GM19023 (cell line): ENCODE data around the gene EDN2.

Experiments
- ATAC-seq: cut with Tn5 transposase; IDR thresholded peaks from one replicate; pipeline ENCODE4 v1.9.1; 2021; ENCODE audit warnings: mild to moderate bottlenecking, moderate library complexity; ENCODE audit not compliant: unreplicated experiment

EDN2 gene

DNA sequence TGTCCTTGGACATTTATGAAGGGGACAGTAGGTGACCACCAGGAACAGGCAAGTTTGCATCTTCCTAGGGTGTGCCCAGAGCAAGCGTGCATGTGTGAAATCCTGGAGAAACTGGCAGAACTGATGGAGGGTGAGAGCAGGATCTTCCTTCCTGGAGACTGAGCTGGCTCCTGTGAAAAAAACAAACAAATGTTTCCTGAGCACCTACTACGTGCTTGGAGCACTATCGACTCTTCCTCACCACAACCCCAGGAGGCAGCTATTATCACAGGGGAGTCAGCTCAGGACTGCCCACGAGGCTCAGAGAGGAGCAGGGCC, 1.5 kb upstream of the EDN2 start:
- no peak for ATAC-seq

DNA sequence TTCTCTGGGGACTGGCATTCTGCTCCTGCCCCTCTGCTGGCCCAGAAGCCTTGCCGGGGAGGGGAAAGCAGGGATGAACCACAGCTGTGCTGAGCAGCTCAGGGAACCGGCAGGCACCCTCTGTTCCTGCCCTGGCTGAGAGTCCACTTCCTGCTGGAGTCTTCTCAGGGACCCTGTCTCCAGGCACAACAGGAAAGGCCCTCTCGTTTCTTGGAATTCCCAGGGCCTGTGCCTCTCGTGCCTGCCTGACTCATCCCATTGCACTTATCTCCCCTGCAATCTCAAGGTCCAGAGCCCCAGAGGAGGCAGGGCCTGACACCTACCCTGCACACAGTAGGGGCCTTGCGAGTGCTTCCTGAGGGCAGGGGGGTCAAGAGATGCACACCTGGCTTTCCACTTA, 1.1 kb upstream of the EDN2 start:
- ATAC-seq: no peak

DNA sequence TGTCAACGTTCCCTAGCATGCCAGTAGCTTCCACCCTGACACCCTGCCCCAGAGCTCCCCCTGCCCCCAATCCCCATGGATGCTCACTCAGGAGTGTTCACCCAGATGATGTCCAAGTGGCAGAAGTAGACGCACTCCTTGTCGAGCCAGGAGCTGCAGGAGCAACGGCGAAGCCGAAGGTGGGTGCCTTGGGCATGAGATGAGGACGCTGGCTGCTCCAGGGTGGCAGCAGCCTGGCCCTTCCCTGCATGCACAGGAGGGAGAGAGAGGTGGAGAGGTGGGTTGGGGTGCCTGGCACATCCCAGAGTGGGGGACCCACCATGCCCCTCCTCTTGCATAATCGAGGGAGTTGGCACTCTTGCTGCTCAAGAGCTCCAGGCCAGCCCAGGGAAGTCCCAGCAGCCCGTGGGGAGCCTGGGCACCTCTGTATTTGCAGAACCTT, 502 bp downstream of the EDN2 start:
- ATAC-seq: no peak

DNA sequence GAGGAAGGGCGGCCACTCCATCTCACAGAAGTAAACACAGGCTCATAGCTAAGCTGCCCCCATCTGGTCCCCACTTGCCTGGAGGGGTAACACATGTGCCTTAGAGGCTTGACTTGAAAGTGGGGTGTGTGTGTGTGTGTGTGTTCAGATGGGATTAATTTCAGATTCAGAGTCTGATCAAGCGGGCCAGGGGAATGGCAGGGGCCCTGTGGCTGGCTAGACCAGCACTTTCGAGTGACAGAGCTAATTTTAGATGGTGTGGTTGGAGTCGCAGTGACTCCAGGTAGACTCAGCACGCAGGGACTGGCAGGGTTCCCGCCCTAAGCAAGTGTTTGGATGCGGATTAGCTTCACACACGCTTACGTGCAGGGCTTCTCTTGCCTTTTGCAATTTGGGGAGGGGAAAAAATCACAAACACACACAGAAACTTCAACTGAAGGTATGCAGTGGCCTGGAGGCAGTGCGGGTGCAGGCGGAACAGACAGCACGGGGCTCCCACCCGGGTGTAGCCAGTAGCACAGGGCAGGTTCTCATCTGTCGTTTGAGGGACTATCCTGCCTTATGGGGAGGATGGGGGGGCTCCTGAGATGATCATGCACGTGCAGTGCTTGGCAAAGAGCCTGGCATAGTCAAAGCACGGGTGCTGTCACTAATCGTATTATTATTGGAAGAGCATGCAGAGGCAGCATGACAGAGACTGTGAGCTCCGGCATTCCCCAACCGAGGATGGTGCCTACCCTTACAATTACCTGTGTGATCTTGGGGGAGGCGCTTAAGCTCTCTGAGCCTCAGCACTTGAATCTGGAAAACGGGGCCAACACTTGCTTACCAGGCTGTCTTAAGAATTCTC, 1.3 kb downstream of the EDN2 start:
- no peak for ATAC-seq

DNA sequence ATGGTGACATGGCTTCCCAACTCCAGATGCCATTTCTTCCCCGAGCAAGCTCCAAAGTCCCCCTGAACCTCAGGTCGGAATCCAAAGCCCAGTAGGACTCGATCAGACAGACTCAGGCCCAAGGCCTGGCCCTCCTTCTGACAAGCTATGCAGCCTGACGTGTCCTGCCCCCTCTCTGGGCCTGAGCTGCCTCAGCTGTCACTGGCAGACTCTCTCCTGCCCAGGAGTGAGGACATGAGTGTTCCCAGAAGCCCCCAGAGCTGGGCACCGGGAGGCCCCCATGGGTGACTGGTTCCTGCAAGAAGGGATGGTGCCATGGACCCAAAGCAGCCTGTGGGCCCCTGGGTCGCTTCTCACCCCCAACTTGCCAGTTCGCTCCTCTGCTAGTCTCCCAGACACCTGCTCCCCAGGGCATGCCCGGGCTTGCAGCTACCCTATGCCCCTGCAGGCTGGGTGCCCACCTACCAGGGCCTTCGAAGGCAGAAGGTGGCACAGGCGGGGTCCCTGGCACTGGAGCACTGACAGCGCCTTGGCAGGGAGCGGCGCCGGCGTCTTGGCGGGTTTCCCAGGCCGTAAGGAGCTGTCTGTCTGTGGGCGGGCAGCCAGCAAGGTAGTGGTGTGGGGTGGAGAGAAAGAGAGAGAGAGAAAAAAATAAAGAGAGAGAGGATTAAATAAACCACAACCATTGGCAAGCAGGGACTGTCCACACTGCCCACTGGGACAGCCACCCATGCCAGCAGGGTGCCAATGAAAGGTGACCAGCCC, 2.3 kb downstream of the EDN2 start:
- ATAC-seq: no peak

DNA sequence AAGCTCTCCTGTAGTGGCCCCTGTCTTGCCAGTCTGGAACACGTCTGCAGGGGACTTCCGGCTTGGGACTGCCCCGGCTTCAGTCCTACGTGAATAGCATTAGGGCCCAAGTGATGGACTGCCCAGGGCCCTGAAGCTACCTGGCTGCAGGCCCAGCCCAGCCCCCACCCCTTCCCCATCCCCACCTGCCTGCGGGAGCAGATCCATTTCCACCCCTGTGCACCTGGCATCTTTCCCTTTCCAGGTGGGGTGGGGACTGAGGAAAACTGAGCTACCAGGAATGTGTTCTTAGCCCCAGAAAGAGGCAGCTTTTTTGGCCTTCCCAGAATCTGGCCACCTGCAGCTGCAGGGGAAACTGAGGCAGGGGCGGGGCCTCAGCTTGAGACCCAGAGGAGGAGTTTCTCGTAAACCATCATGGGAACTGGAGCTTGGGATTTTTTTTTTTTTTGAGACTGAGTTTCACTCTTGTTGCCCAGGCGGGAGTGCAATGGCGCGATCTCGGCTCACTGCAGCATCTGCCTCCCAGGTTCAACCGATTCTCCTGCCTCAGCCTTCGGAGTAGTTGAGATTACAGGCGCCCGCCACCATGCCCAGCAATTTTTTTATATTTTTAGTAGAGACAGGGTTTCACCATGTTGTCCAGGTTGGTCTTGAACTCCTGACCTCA, 3.2 kb downstream of the EDN2 start:
- no peak for ATAC-seq

DNA sequence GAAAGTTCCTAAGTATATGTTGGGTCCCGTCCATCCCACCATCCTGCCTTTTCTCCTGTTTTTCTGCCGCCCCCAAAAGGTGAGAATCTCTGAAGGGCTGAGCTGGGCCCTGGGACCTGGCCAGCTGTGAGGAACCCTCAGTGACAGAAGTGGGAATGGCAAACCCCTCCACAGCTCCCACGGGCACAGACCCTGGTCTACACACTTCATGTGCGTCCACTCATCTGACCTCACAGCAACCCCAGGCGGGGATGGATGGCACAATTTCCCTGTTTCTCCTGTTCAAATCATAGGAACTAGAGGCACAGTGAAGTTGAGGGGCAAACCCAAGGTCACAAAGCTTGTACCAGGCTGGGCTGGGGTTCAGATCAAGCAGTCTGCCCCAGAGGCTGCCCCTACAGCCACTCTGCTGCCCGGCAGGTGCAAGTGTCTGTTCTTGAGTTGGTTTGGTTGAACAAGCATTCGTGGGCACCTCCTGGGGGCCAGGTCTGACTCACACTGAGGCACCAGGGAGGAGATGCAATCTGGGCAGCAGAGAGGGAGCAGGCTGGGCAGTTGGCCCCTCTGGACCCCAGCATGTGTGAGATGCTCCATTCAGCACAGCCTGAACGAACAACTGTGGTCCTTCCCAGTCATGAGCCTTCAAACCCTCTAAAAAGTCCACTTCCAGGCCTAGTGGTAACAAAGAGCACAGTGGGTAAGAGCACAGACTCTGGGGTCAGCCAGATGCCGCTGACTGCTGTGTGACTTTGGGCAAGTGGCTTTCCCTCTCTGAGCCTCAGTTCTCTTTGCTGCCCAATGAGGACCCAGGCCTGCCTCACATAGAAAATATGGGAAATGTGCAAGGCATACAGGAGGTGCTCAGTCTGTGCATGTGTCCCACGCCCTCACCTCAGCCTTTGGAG, 4.0 kb downstream of the EDN2 start:
- ATAC-seq: no peak

DNA sequence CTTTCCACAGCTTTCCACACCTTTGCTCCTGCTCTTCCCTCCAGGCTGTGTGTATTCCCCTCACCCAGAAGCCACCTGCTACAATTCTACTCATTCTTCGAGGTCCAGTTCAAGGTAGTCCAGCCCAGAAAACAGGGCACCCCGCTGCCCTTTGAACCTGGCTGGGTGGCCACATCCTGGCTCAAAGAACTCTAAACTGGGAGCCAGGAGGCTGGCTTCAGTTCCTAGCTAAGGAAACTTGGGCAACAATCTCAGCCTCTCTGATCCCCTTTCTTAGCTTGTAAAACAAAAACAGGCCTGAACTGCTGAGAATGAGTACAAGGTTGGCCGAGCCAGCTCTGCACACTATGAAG, 4.7 kb downstream of the EDN2 start:
- no peak for ATAC-seq

DNA sequence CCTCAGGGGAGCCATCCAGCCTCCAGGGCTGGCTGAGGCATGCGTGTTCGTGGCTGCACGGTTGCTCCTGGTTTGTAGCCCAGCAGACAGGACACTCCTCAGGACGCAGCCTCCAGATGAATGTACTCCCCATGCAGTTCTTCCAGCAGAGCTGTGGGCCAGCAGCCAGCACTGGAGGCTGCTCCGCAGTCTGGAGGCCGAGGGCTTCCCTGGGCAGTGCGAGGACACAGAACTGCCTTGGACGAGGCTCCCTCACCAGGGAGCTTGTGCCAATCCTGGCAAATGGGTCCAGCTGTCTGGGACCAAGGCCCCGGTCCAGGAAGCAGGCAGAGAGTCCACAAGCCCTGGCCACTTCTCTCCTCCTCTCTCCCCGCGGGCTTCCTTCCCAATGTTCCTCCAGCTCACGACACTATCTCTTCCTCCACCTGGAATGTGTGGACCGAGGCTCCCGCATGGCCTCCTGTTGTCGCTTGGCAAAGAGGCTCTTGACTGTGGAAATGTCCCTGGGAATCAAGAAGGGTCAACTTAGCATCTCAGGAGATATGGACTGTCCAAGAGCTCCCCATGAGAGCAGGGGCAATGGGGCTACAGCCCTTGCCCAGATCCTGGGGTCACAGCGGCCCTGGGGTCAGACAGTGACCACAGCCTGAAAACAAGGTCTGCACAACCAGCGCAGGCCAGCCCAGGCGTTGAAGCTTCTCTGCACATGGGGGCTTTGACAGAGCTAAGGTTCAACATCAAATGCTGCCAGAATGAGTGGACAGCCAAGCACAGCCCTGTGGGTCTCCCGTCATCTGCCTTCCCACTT, 5.3 kb downstream of the EDN2 start:
- ATAC-seq: no peak

DNA sequence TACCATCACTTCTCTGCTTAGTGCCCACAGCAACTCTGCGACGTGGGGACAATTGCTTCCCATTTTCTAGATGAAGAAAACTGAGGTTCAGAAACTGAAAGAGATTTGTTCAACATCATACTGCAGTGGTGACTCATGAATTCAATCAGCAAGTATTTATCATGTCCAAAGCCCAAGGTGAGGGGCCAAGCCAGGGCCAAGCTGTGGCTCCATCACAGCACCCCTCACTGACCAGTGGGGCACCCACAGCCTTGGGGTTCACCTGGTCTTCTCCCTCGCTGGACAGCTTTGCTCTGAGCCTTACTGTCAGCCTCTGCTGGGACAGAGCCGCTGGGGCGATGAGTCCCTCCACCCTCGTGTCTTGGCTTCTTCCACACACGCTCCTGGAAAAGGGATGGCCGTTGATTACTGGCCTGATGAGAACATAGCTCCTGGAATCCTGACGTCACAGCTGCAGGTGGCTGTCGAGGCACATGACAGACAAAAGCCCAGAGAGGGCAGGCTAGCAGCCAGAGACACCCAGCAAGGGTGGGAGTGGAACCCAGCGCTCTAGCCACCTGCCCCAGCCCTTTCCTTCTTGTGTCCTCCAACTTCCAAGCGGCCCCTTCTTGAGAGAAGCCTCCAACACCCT, 6.2 kb downstream of the EDN2 start:
- no peak for ATAC-seq

DNA sequence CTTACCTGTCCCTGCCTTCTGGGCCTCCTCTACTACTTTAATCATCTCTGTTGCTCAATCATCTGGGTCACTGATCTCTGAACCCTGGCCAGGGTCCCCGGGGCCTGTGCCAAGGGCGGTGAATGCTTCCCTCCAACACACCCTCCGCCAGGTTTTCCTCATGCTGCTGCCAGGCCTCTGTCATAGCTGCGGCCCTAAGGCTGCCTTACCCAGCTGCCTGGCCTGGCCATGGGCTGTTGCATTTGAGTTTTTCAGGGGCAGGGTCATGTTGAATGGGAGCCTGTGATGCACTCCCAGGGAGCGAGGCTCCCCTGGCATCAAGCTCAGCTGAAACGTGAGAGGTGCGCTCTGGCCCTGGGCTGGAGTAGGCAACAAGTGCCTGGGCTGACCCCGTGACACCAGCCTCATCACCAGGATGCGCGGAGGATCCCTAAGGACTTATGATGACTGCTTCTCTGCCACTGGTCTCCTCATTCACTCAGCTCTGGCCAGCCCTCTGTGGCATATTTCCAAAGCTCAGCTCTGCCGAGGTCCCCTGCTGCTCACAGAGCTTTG, 7.6 kb downstream of the EDN2 start:
- no peak for ATAC-seq

DNA sequence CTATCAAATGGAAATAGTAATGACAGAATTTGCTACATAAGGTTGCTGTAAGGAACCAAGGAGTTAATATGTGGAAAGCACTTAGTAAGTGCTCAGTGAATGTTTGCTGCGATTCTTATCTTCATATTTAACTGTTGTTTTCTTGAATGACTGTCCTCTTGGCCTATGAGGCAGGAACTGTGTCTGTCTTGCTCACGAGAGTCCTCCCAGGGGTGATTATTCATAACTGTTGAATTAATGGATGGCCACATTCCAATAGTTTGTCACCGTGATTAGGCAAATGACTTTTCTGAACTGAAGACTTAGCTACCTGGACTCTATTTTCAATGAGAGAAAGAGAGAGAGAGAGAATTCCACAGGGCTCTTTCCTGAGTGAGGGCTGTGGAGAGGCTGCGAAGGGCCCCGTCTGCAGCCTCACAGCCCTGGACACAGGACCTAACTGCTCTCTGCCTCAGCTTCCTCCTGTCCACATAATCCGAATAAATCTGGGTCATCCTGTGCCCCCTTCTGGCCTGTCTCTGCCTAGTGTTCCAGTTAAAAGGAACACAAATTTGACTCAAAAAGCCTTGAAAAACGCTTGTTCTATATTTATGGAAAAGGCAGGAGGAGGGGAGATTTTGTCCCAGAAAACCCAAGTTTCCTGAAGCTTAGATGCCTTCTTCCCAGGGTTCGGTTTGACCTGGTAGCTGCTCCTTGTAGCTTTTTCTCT, 8.5 kb downstream of the EDN2 start:
- ATAC-seq: no peak

DNA sequence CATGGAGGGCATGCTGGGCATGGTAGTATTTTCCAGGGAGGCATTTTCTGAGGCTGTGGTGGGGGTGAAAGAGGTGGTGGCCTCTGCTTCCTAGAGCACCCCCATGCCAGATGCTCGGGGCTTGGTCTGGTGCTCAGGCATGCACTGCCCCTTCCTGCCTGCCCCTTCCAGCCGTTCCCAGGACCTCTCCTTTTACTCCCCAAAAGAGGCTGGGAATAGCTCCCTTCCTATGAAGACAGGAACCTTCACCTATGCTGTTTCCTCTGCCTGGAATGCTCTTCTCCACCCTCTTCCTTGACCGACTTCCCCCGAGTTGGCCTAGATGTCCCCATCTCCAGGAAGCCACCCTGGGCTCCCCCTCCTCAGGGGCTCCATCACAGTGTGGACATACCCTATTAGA, 9.1 kb downstream of the EDN2 start:
- ATAC-seq: no peak

DNA sequence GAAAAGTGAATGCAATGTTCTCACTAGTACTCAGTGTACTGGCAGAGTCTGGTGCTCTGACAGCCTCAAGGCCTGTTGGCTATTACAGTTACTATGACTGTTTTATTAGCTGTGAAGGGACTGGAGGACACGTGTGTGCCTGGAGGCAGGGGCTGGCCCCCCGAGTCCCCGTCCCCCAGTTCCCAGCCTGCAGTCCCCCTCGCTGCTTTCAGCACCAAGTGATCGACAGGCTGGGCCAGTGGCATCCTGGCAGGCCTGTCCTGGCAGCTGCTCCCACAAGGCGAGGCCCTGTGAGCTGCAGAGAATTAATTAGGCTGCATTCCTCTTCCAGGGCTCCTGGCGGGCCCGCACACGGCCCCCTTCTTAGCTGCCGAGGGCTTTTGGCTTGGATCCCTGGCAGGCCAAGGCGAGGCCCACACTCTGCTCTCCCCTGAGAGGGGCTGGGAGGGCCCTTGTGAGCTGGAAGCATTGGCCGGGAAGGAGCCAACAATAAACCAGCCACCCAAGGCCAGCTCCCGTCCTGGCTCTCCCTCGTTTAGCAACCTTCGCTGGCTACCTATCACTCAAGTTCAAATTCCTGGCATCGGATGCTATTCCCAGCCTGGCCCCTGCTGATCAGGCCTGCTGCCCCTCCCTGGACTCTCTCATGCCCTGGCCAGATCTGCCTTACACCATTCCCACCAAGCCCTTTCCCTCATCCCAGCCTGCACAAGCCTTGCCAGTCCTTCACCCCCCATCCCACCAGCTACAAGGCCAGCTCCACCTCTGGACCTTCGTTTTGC, 9.8 kb downstream of the EDN2 start:
- no peak for ATAC-seq

DNA sequence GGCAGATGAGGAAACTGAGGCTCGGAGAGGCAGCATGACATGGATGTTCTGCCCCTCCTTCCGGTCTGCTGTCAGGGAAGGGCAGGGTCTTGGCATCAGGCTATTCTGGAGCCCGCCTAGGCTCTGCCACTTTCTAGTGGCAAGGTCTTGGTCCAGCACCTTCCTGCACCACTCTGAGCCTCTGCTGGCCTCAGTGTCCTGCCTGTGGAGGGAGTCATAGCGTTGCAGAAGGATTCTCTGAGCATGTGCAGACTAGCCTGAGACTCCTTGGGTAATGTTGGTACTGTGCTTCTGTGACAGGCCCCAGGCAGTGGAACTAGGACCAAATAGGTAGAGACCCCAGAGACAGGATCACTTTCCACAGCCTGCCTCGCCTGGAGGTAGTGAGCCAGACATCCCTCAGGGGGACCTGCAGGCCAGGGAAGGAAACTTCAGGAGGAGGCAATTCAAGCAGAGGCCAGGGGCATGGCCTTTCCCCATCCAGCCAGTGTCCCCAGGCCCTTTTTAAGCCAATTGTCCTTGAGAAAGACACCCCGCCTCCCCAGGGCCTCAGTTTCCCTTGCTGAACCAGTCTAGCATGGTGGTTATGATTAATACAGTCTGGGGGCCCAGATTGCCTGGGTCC, 10.6 kb downstream of the EDN2 start:
- ATAC-seq: no peak

DNA sequence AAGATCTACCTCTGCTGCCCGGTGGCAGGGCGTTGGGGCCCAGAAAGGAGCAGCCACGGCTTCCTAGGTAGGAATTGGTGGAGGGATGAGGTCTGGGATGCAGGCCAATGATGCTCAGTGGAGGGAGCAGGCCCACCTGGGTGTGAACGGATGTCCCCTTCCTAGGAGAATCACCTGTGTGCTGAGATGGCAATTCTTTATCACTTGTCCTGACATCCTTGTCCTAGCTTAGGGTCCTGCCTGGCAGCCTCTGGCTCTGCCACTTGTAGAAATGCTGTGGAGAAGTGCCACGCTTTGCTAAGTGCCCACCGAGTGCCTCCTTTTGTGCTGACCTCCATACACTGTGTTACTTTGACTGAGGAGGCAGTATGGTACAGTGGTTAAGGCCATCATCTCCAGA, 12.8 kb downstream of the EDN2 start:
- ATAC-seq: no peak

DNA sequence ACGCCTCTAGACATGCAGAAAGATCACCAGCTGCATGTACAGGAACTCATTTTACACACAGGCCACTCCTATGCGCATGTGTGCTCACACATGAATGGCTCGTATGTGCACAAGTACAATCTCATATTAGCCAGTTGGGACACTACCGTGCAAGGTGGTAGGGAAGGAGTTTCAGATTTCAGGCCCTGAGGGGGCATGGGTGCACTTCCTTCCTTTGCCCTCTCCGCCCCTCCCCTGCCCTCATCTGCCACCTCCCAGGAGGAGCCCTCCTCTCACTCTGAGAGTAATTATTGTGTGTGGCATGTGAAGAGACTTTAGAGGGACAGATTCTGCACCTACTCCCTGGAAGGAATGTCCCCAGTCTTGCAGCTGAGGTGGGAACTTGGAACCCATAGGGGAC, 14.8 kb downstream of the EDN2 start:
- no peak for ATAC-seq
